Fibroblast of the aortic adventitia (primary cell): ENCODE data around the gene VPS26B. TPM values are rescaled to one million over a fixed set of nuclear protein-coding genes. Genes with fewer than 3 reads are reported as not detected.

Source experiments
- DNase-seq: peaks from one replicate; pipeline ENCODE4 v3.0.0-alpha.2; 2010; ENCODE audit warnings: low read depth
- H3K4me3 ChIP-seq: 2 replicates; pipeline ENCODE4 v1.5.1; 2011; ENCODE audit warnings: low read depth, mild to moderate bottlenecking, control low read depth, low read length, moderate library complexity
- total RNA-seq: library from RNA; depleted of rRNA; stranded (reverse); fragments of >200 nt; gene quantifications from 2 replicates; pipeline ENCODE4 v1.2.3, GENCODE V29; 2012; ENCODE audit warnings: low replicate concordance
- TF ChIP-seq, protein P1 (sequence below): IDR thresholded peaks from 2 replicates; pipeline ENCODE4 v1.5.1; 2011; ENCODE audit warnings: mild to moderate bottlenecking, low read length, control low read depth, inconsistent platforms; ENCODE audit not compliant: insufficient read depth

Gene VPS26B
- total RNA-seq, 1 donor: 41.7 TPM

DNA sequence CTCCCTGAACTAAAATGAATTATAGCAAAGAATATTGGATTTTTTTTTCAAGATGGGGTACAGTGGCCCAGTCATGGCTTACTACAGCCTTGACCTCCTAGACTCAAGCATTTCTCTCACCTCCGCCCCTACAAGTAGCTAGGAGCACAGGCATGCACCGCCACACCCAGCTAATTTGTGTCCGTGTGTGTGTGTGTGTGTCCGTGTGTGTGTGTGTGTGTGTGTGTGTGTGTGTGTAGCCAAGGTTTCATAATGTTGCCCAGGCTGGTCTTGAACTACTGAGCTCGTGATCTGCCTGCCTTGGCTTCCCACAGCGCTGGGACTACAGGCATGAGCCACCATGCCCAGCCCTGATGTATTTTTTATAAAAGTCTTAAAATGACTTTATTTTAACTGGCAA lies 16.1 kb downstream of the VPS26B start:
- DNase-seq: no peak
- TF ChIP-seq, protein P1, sequence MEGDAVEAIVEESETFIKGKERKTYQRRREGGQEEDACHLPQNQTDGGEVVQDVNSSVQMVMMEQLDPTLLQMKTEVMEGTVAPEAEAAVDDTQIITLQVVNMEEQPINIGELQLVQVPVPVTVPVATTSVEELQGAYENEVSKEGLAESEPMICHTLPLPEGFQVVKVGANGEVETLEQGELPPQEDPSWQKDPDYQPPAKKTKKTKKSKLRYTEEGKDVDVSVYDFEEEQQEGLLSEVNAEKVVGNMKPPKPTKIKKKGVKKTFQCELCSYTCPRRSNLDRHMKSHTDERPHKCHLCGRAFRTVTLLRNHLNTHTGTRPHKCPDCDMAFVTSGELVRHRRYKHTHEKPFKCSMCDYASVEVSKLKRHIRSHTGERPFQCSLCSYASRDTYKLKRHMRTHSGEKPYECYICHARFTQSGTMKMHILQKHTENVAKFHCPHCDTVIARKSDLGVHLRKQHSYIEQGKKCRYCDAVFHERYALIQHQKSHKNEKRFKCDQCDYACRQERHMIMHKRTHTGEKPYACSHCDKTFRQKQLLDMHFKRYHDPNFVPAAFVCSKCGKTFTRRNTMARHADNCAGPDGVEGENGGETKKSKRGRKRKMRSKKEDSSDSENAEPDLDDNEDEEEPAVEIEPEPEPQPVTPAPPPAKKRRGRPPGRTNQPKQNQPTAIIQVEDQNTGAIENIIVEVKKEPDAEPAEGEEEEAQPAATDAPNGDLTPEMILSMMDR: no peak
- H3K4me3 ChIP-seq: no peak overlapping the region

DNA sequence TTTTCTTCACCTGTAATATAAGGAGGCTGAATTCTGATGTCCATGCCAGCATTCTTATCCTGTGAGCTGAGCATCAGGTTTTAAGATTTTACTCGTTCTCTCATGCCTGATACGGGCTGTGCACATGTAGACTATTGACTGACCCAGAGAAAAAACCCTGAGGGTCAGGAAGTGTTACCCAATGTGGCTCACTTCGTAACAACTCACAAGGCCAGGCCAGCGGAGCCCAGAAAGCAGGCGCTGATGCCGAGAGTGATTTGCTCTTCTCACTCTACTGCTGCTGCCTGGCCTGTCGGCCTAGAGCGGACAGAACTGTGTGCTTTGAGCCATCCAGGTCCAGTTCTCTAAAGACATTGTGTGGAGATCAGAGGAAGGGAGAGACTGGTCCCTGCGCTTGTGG lies 17.9 kb downstream of the VPS26B start:
- no peak overlapping the region for H3K4me3 ChIP-seq
- TF ChIP-seq, protein P1: no peak
- DNase-seq: no peak

DNA sequence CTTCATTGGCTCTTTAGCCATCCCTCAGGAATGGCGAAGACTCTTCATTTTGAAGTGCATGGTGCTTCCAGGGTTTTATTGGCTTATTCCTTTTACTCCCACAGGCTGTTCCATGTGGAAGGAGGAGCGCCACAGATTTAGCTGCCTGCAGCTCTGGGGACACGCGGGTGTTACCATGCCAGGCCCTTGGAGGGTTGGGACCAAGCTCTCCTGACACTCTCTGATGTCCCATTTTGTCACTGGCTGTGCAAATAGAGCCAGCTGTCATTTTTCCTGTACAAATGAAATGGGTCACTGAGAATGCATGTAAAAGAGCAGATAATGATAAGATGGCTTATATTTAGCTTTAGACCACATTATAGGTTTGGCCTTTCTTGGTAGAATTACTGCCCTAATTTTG lies 19.4 kb downstream of the VPS26B start:
- TF ChIP-seq, protein P1: no peak
- no peak for DNase-seq
- no peak overlapping the region for H3K4me3 ChIP-seq

DNA sequence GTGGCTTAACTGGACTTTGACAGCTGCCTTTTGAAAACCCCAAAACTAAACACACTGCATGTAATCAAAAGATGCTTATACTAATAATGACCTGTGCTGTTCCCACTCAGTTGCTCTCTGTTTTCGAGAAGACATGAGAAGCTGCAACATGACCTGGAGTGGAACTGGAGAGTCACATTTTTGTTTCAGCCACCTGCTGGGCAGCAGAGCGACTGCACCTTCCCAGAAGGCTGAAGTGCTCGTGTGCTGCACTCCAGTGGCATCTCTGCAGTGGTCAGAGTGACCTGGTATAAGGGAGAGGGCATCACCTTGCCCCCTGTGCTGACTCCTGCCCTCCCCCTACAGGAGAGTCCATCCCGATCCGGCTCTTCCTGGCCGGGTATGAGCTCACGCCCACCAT lies 20.1 kb downstream of the VPS26B start:
- TF ChIP-seq, protein P1: peak; percentile 40
- H3K4me3 ChIP-seq: no peak overlapping the region
- no peak for DNase-seq

DNA sequence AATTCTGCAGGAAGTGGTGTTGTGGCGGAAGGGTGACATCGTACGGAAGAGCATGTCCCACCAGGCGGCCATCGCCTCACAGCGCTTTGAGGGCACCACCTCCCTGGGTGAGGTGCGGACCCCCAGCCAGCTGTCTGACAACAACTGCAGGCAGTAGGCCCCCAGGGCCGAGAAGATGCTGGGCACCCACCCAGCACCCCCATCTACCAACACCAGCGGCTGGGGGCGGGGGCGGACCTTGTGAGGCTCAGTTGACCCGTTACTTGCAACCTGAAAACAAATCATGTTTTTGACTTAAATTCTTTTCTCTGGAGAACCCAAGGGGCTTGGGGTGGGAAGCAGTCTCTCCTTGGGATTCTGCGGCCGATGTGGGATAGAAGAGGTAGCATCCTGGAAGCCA lies 21.0 kb downstream of the VPS26B start:
- no peak overlapping the region for H3K4me3 ChIP-seq
- no peak for DNase-seq
- TF ChIP-seq, protein P1: no peak

DNA sequence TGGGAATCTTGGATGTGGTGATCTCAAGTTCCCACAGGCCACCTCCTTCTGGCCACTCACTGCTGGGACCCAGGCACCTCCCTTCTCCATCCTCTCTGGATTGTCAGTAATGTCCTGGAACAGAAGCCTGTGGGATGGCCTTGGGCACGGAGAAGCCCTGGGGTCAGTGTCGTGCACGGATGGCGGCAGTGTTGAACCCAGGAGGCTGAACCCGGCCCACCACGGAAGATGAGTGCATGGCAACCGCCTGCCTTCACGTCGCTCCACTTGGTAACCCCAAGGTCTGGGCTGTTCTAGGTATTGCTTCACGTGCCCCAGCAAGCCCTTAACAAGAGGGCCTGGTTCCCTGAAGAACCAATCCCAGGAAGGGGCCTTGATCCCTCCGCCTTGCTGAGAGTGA lies 21.6 kb downstream of the VPS26B start:
- H3K4me3 ChIP-seq: no peak overlapping the region
- TF ChIP-seq, protein P1: no peak
- no peak for DNase-seq

DNA sequence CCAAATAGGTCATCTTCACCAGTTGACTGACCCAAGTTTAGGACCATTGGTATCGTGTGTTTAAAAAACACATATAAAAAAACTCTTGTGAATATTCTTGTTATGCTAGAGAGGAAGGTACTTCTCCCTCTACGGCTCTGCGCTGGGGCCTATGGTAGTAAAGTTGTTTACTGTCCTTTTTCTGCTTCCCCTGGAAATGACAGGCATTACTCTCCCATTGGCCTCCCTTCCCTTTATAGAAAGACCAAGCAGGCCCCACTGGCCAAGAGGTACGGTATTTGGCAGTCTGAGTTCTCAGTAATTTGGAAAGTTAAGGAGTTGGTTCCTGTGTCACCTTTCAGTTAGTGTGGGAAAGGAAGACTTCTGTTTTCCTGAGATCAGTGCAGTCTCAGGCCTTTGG lies 22.2 kb downstream of the VPS26B start:
- DNase-seq: no peak
- TF ChIP-seq, protein P1: no peak
- H3K4me3 ChIP-seq: no peak overlapping the region
